Measurements from ENCODE around the gene PPP1CC.

- TF ChIP-seq CTCF (IDR thresholded peaks at IDR 0.05) (no peak), GABPA (IDR thresholded peaks at IDR 0.05; ENCODE audit: low read depth) (no peak), SIN3A (IDR thresholded peaks at IDR 0.05; ENCODE audit: borderline replicate concordance, low read depth, low read length) (no peak)
Observed at GRCh38 chr12:110731479-110731878, 11.2 kb downstream of the PPP1CC start.

Measured in SK-N-SH (cell line).